ENCODE measurements around the gene MBOAT1. TPM values are rescaled to one million over a fixed set of nuclear protein-coding genes. Genes with fewer than 3 reads are reported as not detected.

The MBOAT1 gene
- total RNA-seq, 1 donor from 2014 or later: 8.5 TPM

- no peak overlapping the region for H3K4me3 ChIP-seq
- no peaks in the 10 kb centered on the region for H3K4me1 ChIP-seq
- no peaks in the 10 kb centered on the region for H3K9me3 ChIP-seq
- DNase-seq (no peak), ATAC-seq (no peak)
- H3K27ac ChIP-seq: no peak overlapping the region
- intact Hi-C loops (cut with DNase I): no loop called here
- TF ChIP-seq CTCF (IDR thresholded peaks at IDR 0.05): no peak
- no peaks in the 10 kb centered on the region for H3K27me3 ChIP-seq
- peaks cover 12% of the 10 kb centered on the region for H3K36me3 ChIP-seq
Measured at GRCh38 chr6:20128018-20128417, 84.3 kb downstream of the MBOAT1 start.

- DNase-seq: peak; percentile 83
Measured at GRCh38 chr6:20126789-20127653, 85.2 kb downstream of the MBOAT1 start.

GRCh38 chr6:20126102-20126752, 86.0 kb downstream of the MBOAT1 start:
- no peak for ATAC-seq
- H3K27ac ChIP-seq: no peak overlapping the region
- H3K4me3 ChIP-seq: no peak overlapping the region
- intact Hi-C loops (cut with DNase I): no loop called here
- H3K4me1 ChIP-seq: no peaks in the 10 kb centered on the region
- H3K27me3 ChIP-seq: no peaks in the 10 kb centered on the region
- no peaks in the 10 kb centered on the region for H3K9me3 ChIP-seq
- no peak for DNase-seq
- peaks cover 12% of the 10 kb centered on the region for H3K36me3 ChIP-seq
- no peak for TF ChIP-seq CTCF (IDR thresholded peaks at IDR 0.05)

More at GRCh38 chr6:20126789-20127653, 85.2 kb downstream of the MBOAT1 start:
- no peaks in the 10 kb centered on the region for H3K4me1 ChIP-seq
- TF ChIP-seq CTCF (IDR thresholded peaks at IDR 0.05): peak; percentile 95
- intact Hi-C loops (cut with DNase I): no loop called here
- no peak overlapping the region for H3K27ac ChIP-seq
- no peaks in the 10 kb centered on the region for H3K27me3 ChIP-seq
- no peak overlapping the region for H3K4me3 ChIP-seq
- no peaks in the 10 kb centered on the region for H3K9me3 ChIP-seq
- peaks cover 12% of the 10 kb centered on the region for H3K36me3 ChIP-seq
- ATAC-seq: peak; percentile 95

- H3K9me3 ChIP-seq: no peaks in the 10 kb centered on the region
- H3K36me3 ChIP-seq: peaks cover 15% of the 10 kb centered on the region
- TF ChIP-seq CTCF (IDR thresholded peaks at IDR 0.05): no peak
- intact Hi-C loops (cut with DNase I): no loop called here
- no peaks in the 10 kb centered on the region for H3K27me3 ChIP-seq
- DNase-seq (no peak), ATAC-seq (no peak)
- H3K27ac ChIP-seq: no peak overlapping the region
- no peaks in the 10 kb centered on the region for H3K4me1 ChIP-seq
- H3K4me3 ChIP-seq: no peak overlapping the region
Measured at GRCh38 chr6:20124545-20124944, 87.7 kb downstream of the MBOAT1 start.

GRCh38 chr6:20119485-20119884, 92.8 kb downstream of the MBOAT1 start:
- H3K27me3 ChIP-seq: no peaks in the 10 kb centered on the region
- ATAC-seq (no peak), DNase-seq (no peak)
- H3K9me3 ChIP-seq: no peaks in the 10 kb centered on the region
- no peak for TF ChIP-seq CTCF (IDR thresholded peaks at IDR 0.05)
- H3K4me1 ChIP-seq: no peaks in the 10 kb centered on the region
- peaks cover 31% of the 10 kb centered on the region for H3K36me3 ChIP-seq
- intact Hi-C loops (cut with DNase I): no loop called here
- H3K4me3 ChIP-seq: no peak overlapping the region
- no peak overlapping the region for H3K27ac ChIP-seq
